Breast epithelium (tissue), 4 donors: ENCODE data around the gene ZNF547. TPM values are rescaled to one million over a fixed set of nuclear protein-coding genes. Genes with fewer than 3 reads are reported as not detected.
"Not testable (repeated sequence)": the region's sequence is repeated elsewhere in the genome, so short reads cannot be mapped to it uniquely, and the experiment has no call there.

Experiments used
- DNase-seq, 2 donors: peaks; one replicate each; pipeline ENCODE4 v3.0.0-alpha.2; 2019; ENCODE audit warnings: low spot score in 2 of 2
- H3K27ac ChIP-seq, 2 donors: fragments of 200-600 bp; sonication (generic) in 1 of 2; one replicate each; pipeline ENCODE4 v1.5.1; 2016 to 2019; ENCODE audit warnings: mild to moderate bottlenecking in 1 of 2
- H3K27me3 ChIP-seq, 2 donors: fragments of 200-600 bp; sonication (generic) in 1 of 2; one replicate each; pipeline versions ENCODE4 v1.5.1 to v1.6.0; 2017 to 2019; ENCODE audit warnings: control low read depth in 1 of 2, mild to moderate bottlenecking in 1 of 2
- H3K36me3 ChIP-seq: fragments of 200-600 bp; one replicate; pipeline ENCODE4 v1.5.1; 2019
- H3K4me1 ChIP-seq, 2 donors: fragments of 200-600 bp; sonication (generic); one replicate each; pipeline ENCODE4 v1.5.1; 2016 to 2019; ENCODE audit warnings: control low read depth in 1 of 2
- H3K4me3 ChIP-seq, 3 donors: fragments of 200-600 bp; sonication (generic); 1 replicate in 2 of 3; 2 replicates in 1 of 3; pipeline ENCODE4 v1.5.1; 2016 to 2019; ENCODE audit warnings: mild to moderate bottlenecking in 3 of 3, moderate library complexity in 2 of 3
- H3K9me3 ChIP-seq, 2 donors: fragments of 200-600 bp; sonication (generic) in 1 of 2; one replicate each; pipeline ENCODE4 v1.5.1; 2016 to 2019; ENCODE audit warnings: control low read depth in 1 of 2
- CTCF ChIP-seq, 3 donors: fragments of 450-650 bp; IDR thresholded peaks; one replicate each; pipeline ENCODE4 v1.5.1; 2016 to 2017; ENCODE audit warnings: antibody characterized with exemption in 3 of 3, mild to moderate bottlenecking in 3 of 3, moderate library complexity in 3 of 3
- POLR2A ChIP-seq: fragments of 450-650 bp; IDR thresholded peaks from one replicate; pipeline ENCODE4 v1.6.1; 2016; ENCODE audit warnings: antibody characterized with exemption, mild to moderate bottlenecking, moderate library complexity
- POLR2AphosphoS5 ChIP-seq, 3 donors: sonication (generic); formaldehyde crosslinking; IDR thresholded peaks; one replicate each; pipeline ENCODE4 v1.6.1; 2017; ENCODE audit warnings: antibody characterized with exemption in 3 of 3
- intact Hi-C: fragments of 100-400 bp; cut with DNase I; formaldehyde crosslinking; loops from one replicate; pipeline ENCODE4 v1.15.1; 2023; ENCODE audit warnings: low total_unique reads
- total RNA-seq, 3 donors: library from RNA; depleted of rRNA; stranded (reverse); fragments of >200 nt; gene quantifications; one replicate each; pipeline ENCODE4 v1.1.0, GENCODE V29; 2016

ZNF547 gene
- total RNA-seq, 3 donors from 2014 or later, result 1.6 to 3.8 (median 2.4) TPM

GRCh38 chr19:57362419-57362818 is 932 bp upstream of the ZNF547 start:
- intact Hi-C loops, result no loop called here
- DNase-seq, result no peak
- no peak for TF ChIP-seq POLR2AphosphoS5 (IDR thresholded peaks at IDR 0.05)
- no peak for TF ChIP-seq POLR2A
- no peak for TF ChIP-seq CTCF (IDR thresholded peaks at IDR 0.05)
- H3K36me3 ChIP-seq, result no peaks in the 10 kb centered on the region
- H3K4me3 ChIP-seq, result peak overlapping the region; percentile 82 to 93 (median 83)
- H3K27ac ChIP-seq, result peak overlapping the region; percentile 94 to 99
- peaks cover 29 to 38% of the 10 kb centered on the region in 2 donors for H3K9me3 ChIP-seq
- no peaks in the 10 kb centered on the region for H3K27me3 ChIP-seq
- H3K4me1 ChIP-seq, result no peaks in the 10 kb centered on the region

- peaks cover 16 to 25% of the 10 kb centered on the region in 2 donors for H3K9me3 ChIP-seq
- intact Hi-C loops, result no loop called here
Measured at GRCh38 chr19:57363688-57364181, 384 bp downstream of the ZNF547 start.

GRCh38 chr19:57366776-57367175 is 3.4 kb downstream of the ZNF547 start:
- peaks cover 0 to 10% of the 10 kb centered on the region in 2 donors for H3K9me3 ChIP-seq
- no peak overlapping the region for H3K4me3 ChIP-seq
- no peaks in the 10 kb centered on the region for H3K27me3 ChIP-seq
- no peak for DNase-seq
- H3K27ac ChIP-seq, result no peak overlapping the region
- intact Hi-C loops, result no loop called here
- no peaks in the 10 kb centered on the region for H3K36me3 ChIP-seq
- no peaks in the 10 kb centered on the region for H3K4me1 ChIP-seq
- no peak for TF ChIP-seq POLR2AphosphoS5 (IDR thresholded peaks at IDR 0.05)
- TF ChIP-seq CTCF (IDR thresholded peaks at IDR 0.05), result no peak
- no peak for TF ChIP-seq POLR2A

More at GRCh38 chr19:57363688-57364181, 384 bp downstream of the ZNF547 start:
- H3K27me3 ChIP-seq, result no peaks in the 10 kb centered on the region
- TF ChIP-seq POLR2A (no peak), POLR2AphosphoS5 (IDR thresholded peaks at IDR 0.05) (no peak), CTCF (IDR thresholded peaks at IDR 0.05) (no peak)
- H3K36me3 ChIP-seq, result no peaks in the 10 kb centered on the region
- H3K27ac ChIP-seq, result peak overlapping the region; percentile 94 to 99
- peak overlapping the region; percentile 82 to 93 (median 83) for H3K4me3 ChIP-seq
- no peaks in the 10 kb centered on the region for H3K4me1 ChIP-seq
- no peak for DNase-seq

- no peak for TF ChIP-seq POLR2A
- no peak for TF ChIP-seq POLR2AphosphoS5 (IDR thresholded peaks at IDR 0.05)
- TF ChIP-seq CTCF (IDR thresholded peaks at IDR 0.05), result no peak
- H3K36me3 ChIP-seq, result peaks cover 7% of the 10 kb centered on the region
- no peak overlapping the region for H3K27ac ChIP-seq
- intact Hi-C loops, result no loop called here
- H3K4me1 ChIP-seq, result no peaks in the 10 kb centered on the region
- H3K4me3 ChIP-seq, result no peak overlapping the region
- no peak for DNase-seq
- no peaks in the 10 kb centered on the region for H3K27me3 ChIP-seq
- peaks cover 37 to 45% of the 10 kb centered on the region in 2 donors for H3K9me3 ChIP-seq
Measured at GRCh38 chr19:57374179-57374578, 10.8 kb downstream of the ZNF547 start.

GRCh38 chr19:57374647-57375046 is 11.3 kb downstream of the ZNF547 start:
- H3K27ac ChIP-seq, H3K27me3 ChIP-seq, H3K4me1 ChIP-seq, DNase-seq, intact Hi-C loops, H3K36me3 ChIP-seq, H3K4me3 ChIP-seq: not testable (repeated sequence)
- H3K9me3 ChIP-seq, result peaks cover 42 to 49% of the 10 kb centered on the region in 2 donors

- peaks cover 46 to 55% of the 10 kb centered on the region in 2 donors for H3K9me3 ChIP-seq
- no peaks in the 10 kb centered on the region for H3K4me1 ChIP-seq
- TF ChIP-seq POLR2A, result no peak
- TF ChIP-seq POLR2AphosphoS5 (IDR thresholded peaks at IDR 0.05), result no peak
- TF ChIP-seq CTCF (IDR thresholded peaks at IDR 0.05), result no peak
- no peak for DNase-seq
- no peak overlapping the region for H3K4me3 ChIP-seq
- no peak overlapping the region for H3K27ac ChIP-seq
- intact Hi-C loops, result no loop called here
- no peaks in the 10 kb centered on the region for H3K27me3 ChIP-seq
- H3K36me3 ChIP-seq, result peaks cover 7% of the 10 kb centered on the region
Measured at GRCh38 chr19:57376151-57376550, 12.8 kb downstream of the ZNF547 start.
